Heart left ventricle (tissue), 16 donors: ENCODE measurements around the gene FAM171A2. TPM values are rescaled to one million over a fixed set of nuclear protein-coding genes. Genes with fewer than 3 reads are reported as not detected.

ENCODE experiments used
- ATAC-seq, 4 donors: fragments of 200-7000 bp; cut with Tn5 transposase; one replicate each; pipeline ENCODE4 v1.9.1; 2020 to 2022; ENCODE audit warnings: moderate library complexity in 4 of 4, mild to moderate bottlenecking in 3 of 4, moderate number of reproducible peaks in 1 of 4
- DNase-seq, 5 donors: peaks; one replicate each; pipeline ENCODE4 v3.0.0-alpha.2; 2020
- H3K27ac ChIP-seq, 12 donors: fragments of 200-600 bp; sonication (generic) in 4 of 12; one replicate each; pipeline versions ENCODE4 v1.5.0 to v1.8.0; 2016 to 2022; ENCODE audit warnings: mild to moderate bottlenecking in 2 of 12
- H3K27me3 ChIP-seq, 9 donors: fragments of 200-600 bp; sonication (generic) in 2 of 9; one replicate each; pipeline versions ENCODE4 v1.5.1 to v1.8.0; 2016 to 2022; ENCODE audit warnings: mild to moderate bottlenecking in 3 of 9
- H3K36me3 ChIP-seq, 9 donors: fragments of 200-600 bp; sonication (generic) in 2 of 9; one replicate each; pipeline versions ENCODE4 v1.5.0 to v1.8.0; 2018 to 2022; ENCODE audit warnings: mild to moderate bottlenecking in 2 of 9
- H3K4me1 ChIP-seq, 12 donors: fragments of 200-600 bp; sonication (generic) in 4 of 12; one replicate each; pipeline versions ENCODE4 v1.5.0 to v1.8.0; 2016 to 2022; ENCODE audit warnings: mild to moderate bottlenecking in 3 of 12
- H3K4me3 ChIP-seq, 12 donors: fragments of 200-600 bp; sonication (generic) in 4 of 12; one replicate each; pipeline versions ENCODE4 v1.5.0 to v1.8.0; 2017 to 2022; ENCODE audit warnings: mild to moderate bottlenecking in 9 of 12, moderate library complexity in 4 of 12
- H3K9me3 ChIP-seq, 12 donors: fragments of 200-600 bp; sonication (generic) in 4 of 12; one replicate each; pipeline versions ENCODE4 v1.5.0 to v1.8.0; 2016 to 2022; ENCODE audit warnings: mild to moderate bottlenecking in 1 of 12
- POLR2A ChIP-seq, 2 donors: fragments of 450-650 bp; IDR thresholded peaks; one replicate each; pipeline ENCODE4 v1.6.1; 2017; ENCODE audit warnings: antibody characterized with exemption in 2 of 2, mild to moderate bottlenecking in 2 of 2, moderate library complexity in 2 of 2
- WGBS, 4 donors: extraction: QIAGEN DNeasy Blood & Tissue Kit in 2 of 4; methylation state at CpG; one replicate each; pipeline versions ENCODE4 v1.1.5 to v1.1.7; 2013 to 2018; 5-methylcytosine and 5-hydroxymethylcytosine counted together
- intact Hi-C, 10 donors: fragments of 100-400 bp; cut with DNase I; formaldehyde crosslinking; loops; one replicate each; pipeline versions ENCODE4 v1.11.1 to v1.14.2; 2022
- polyA plus RNA-seq, 2 donors: library from polyadenylated mRNA; stranded (reverse); fragments of 200-250 nt; gene quantifications; one replicate each; pipeline ENCODE4 v1.2.3, GENCODE V29; 2013
- total RNA-seq, 9 donors: library from RNA; depleted of rRNA in 2 of 9; stranded (reverse); fragments of >200 nt in 2 of 9; fragmentation: NEBNext Ultra II Directional in 3 of 9; extraction: Animal tissue kit (Norgen Biotek cat#: 25700) in 3 of 9; gene quantifications; one replicate each; pipeline versions ENCODE4 v1.1.0 to v1.2.4, GENCODE V29; 2016 to 2023
- TF ChIP-seq, protein P1 (sequence below), 12 donors: fragments of 200-600 bp; sonication (generic) in 4 of 12; IDR thresholded peaks; one replicate each; pipeline versions ENCODE4 v1.5.0 to v1.8.0; 2018 to 2022; ENCODE audit warnings: antibody characterized with exemption in 12 of 12, mild to moderate bottlenecking in 5 of 12
- donor health status: ischemic (EF 13 %, LVEDD 7.1; RV severe dilation, severe dysfunction).
- donor health status: healthy with polysubstance abuse.
- donor health status: DM: no; HTN: yes; CAD: no.
- donor health status: DM: no; HTN: no; CAD: no.
- donor health status: ischemic (EF 25% LVEDD 6.9; RV normal size, moderate dysfunction).
- donor health status: ischemic (EF 25% LVEDD 5.7; RV mildly dilated, moderate dysfunction).
- donor health status: healthy.
- donor health status: DM: yes; HTN: yes; CAD: no.
- donor health status: ischemic (EF 35%, LVEDD 5.7; RV mildly dilated, moderate dysfunction).
- donor health status: nonischemic (EF 11% LVEDD 7.7; RV severe dilation, severe dysfunction).
- donor health status: DM: yes; HTN: yes; CAD: no.
- donor health status: PGD.
- donor health status: ischemic (EF 29% LVEDD 5.4; RV normal size, mild dysfunction).
- donor health status: nonischemic (EF 23%, LVEDD 6.1; RV moderate dilation, normal function).

The FAM171A2 gene
- total and polyA plus RNA-seq, 11 donors: 0.40 to 2.1 (median 0.77) TPM

GRCh38 chr17:44386182-44386525 is 22.5 kb upstream of the FAM171A2 start:
- 32 to 50% (median 39%) methylated on average over 6 to 10 of the region's 10 CpGs for WGBS, 4 donors
- H3K4me3 ChIP-seq: peak overlapping the region in 6 of 12 donors; percentile 25 to 63 (median 57)
- intact Hi-C loops: loop anchor here in 1 of 10 donors (10.0 kb wide), 1 partner anchor 59 kb away; no protein-coding TSS in a partner anchor
- TF ChIP-seq POLR2A (IDR thresholded peaks at IDR 0.05): no peak
- TF ChIP-seq, protein P1, sequence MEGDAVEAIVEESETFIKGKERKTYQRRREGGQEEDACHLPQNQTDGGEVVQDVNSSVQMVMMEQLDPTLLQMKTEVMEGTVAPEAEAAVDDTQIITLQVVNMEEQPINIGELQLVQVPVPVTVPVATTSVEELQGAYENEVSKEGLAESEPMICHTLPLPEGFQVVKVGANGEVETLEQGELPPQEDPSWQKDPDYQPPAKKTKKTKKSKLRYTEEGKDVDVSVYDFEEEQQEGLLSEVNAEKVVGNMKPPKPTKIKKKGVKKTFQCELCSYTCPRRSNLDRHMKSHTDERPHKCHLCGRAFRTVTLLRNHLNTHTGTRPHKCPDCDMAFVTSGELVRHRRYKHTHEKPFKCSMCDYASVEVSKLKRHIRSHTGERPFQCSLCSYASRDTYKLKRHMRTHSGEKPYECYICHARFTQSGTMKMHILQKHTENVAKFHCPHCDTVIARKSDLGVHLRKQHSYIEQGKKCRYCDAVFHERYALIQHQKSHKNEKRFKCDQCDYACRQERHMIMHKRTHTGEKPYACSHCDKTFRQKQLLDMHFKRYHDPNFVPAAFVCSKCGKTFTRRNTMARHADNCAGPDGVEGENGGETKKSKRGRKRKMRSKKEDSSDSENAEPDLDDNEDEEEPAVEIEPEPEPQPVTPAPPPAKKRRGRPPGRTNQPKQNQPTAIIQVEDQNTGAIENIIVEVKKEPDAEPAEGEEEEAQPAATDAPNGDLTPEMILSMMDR (IDR thresholded peaks at IDR 0.05): no peak
- H3K27me3 ChIP-seq: peaks cover 0 to 21% (median 4%) of the 10 kb centered on the region in 9 donors
- no peaks in the 10 kb centered on the region for H3K9me3 ChIP-seq
- ATAC-seq: no peak
- peaks cover 0 to 23% (median 13%) of the 10 kb centered on the region in 12 donors for H3K4me1 ChIP-seq
- DNase-seq: no peak
- H3K36me3 ChIP-seq: no peaks in the 10 kb centered on the region
- no peak overlapping the region for H3K27ac ChIP-seq

DNA sequence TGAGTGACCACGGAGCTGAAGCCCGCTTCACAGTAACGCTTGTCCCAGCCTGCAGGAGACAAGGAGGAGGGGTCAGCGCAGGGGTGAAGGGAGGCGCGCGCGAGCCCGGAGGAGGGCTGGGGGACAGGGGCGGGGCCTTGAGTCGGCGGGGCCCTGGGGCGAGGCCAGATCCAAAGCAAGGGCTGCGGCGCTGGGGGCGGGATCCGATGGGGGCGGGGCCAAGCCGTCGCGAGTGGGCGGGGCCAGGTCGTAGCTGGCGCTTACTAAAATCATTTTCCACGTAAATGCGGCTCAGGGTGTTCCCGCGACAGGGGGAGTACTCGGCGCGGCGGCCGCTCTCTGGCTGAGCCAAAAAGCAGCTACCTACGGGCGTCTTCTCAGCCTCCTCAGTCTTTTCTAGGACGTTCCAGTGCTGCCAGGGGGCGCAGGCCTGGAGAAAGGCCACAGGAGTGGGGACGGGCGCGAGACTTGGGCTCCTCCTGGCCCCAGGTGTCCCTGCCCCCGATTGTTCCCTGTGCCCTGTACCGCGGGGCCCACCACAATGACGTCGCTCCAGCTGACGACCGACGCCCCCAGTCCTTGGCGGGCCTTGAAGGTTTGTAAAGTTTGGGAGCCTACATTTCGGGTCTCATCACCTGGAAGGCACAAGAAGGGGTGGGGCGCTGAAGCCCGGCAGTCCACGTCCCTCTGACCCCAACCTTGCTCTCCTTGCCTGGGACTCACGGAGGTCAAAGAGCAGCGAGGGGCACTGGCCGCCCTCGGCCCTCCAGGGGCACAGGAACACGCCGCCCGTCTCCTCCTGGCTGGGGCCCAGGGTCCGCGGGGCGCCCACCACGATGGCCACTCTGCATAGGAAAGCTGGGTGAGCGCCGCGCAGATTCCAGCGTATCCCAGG is 21.9 kb upstream of the FAM171A2 start:
- Histone ChIP-seq H3K9me3 (no peaks in the 10 kb centered on the region), H3K36me3 (no peaks in the 10 kb centered on the region), H3K27ac (no peak overlapping the region), H3K4me3 (peak overlapping the region; percentile 25 to 63 (median 56)), H3K27me3 (peaks cover 0 to 21% (median 4%) of the 10 kb centered on the region in 9 donors), H3K4me1 (peaks cover 0 to 23% (median 13%) of the 10 kb centered on the region in 12 donors)
- TF ChIP-seq POLR2A (IDR thresholded peaks at IDR 0.05): peak in 1 of 2 donors; percentile 28
- TF ChIP-seq, protein P1 (IDR thresholded peaks at IDR 0.05): peak in 3 of 12 donors; percentile 20 to 26 (median 21)
- ATAC-seq: peak; percentile 59 to 91 (median 86)
- intact Hi-C loops: loop anchor here in 1 of 10 donors (10.0 kb wide), 1 partner anchor 59 kb away; no protein-coding TSS in a partner anchor
- 1 to 8% (median 5%) methylated on average over 34 to 68 of the region's 68 CpGs for WGBS, 4 donors
- peak; percentile 75 to 90 (median 77) for DNase-seq

DNA sequence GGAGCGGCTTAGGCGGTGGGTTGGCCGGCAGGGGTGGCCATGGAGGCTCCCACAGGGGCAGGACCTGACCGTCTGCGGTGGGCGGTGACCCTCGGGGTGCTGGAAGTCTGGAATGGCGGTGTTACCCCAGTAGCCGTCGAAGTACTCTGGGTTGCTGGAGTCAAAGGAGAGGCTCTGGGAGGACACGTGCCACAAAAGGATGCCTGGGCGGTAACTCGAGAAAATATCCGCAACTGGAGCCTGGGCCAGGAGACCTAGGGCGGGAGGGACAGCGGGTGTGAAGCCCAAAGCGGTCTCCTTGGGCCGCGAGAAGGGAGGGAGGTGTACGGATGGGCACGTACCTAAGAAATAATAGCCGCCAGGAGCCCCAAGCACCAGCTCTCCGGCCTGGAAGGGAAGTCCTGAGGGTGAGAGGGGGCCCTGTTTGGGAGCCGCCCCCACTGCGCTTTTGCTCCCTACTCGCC is 21.2 kb upstream of the FAM171A2 start:
- ATAC-seq (peak in 3 of 4 donors; percentile 6 to 27 (median 22)), DNase-seq (no peak)
- peaks cover 0 to 21% (median 4%) of the 10 kb centered on the region in 9 donors for H3K27me3 ChIP-seq
- no peak overlapping the region for H3K27ac ChIP-seq
- peaks cover 0 to 20% (median 13%) of the 10 kb centered on the region in 12 donors for H3K4me1 ChIP-seq
- intact Hi-C loops: loop anchor here in 1 of 10 donors (10.0 kb wide), 1 partner anchor 60 kb away; no protein-coding TSS in a partner anchor
- H3K4me3 ChIP-seq: peak overlapping the region; percentile 25 to 63 (median 56)
- no peaks in the 10 kb centered on the region for H3K36me3 ChIP-seq
- TF ChIP-seq POLR2A (IDR thresholded peaks at IDR 0.05): no peak
- no peaks in the 10 kb centered on the region for H3K9me3 ChIP-seq
- WGBS, 4 donors: 2 to 4% (median 3%) methylated on average over 17 to 26 of the region's 26 CpGs

GRCh38 chr17:44384281-44384822 is 20.7 kb upstream of the FAM171A2 start:
- intact Hi-C loops: loop anchor here in 1 of 10 donors (10.0 kb wide), 1 partner anchor 60 kb away; no protein-coding TSS in a partner anchor
- H3K9me3 ChIP-seq: no peaks in the 10 kb centered on the region
- no peaks in the 10 kb centered on the region for H3K36me3 ChIP-seq
- H3K27me3 ChIP-seq: peaks cover 0 to 21% (median 4%) of the 10 kb centered on the region in 9 donors
- H3K4me1 ChIP-seq: peaks cover 0 to 19% (median 13%) of the 10 kb centered on the region in 12 donors
- no peak overlapping the region for H3K27ac ChIP-seq
- ATAC-seq (no peak), DNase-seq (no peak)
- TF ChIP-seq POLR2A (IDR thresholded peaks at IDR 0.05): no peak
- TF ChIP-seq, protein P1 (IDR thresholded peaks at IDR 0.05): no peak
- H3K4me3 ChIP-seq: peak overlapping the region in 8 of 12 donors; percentile 53 to 63 (median 57)
- WGBS, 4 donors: 13 to 18% (median 17%) methylated on average over 18 to 29 of the region's 29 CpGs
